HEK293 (cell line): Measurements from ENCODE around the gene CNTNAP5.

ENCODE experiments used
- CTCF ChIA-PET: fragments of 350-600 bp; formaldehyde crosslinking; extraction: SDS; loops from one replicate; lab custom pipeline; 2021; ENCODE audit warnings: antibody characterized with exemption; lab: Yijun Ruan, JAX
- POLR2A ChIA-PET: fragments of 300-600 bp; formaldehyde crosslinking; extraction: SDS; loops from one replicate; lab custom pipeline; 2020; ENCODE audit warnings: antibody characterized with exemption, inconsistent platforms; lab: Yijun Ruan, JAX
- H3K27ac ChIP-seq: fragments of 200-500 bp; sonication (Bioruptor generic); 2 replicates; pipeline ENCODE4 v1.5.1; 2014; ENCODE audit warnings: low read depth, low read length, control low read depth, inconsistent platforms; ENCODE audit errors: extremely low read depth
- H3K36me3 ChIP-seq, 2 experiments: fragments of 200-500 bp in 1 of 2; sonication (Bioruptor generic) in 1 of 2; 1 replicate in 1 of 2; 2 replicates in 1 of 2; pipeline ENCODE4 v1.5.1; 2014 to 2017; ENCODE audit warnings: inconsistent platforms in 2 of 2, low read length in 2 of 2; ENCODE audit not compliant: control insufficient read depth in 2 of 2, insufficient read depth in 1 of 2
- H3K4me1 ChIP-seq: fragments of 200-500 bp; sonication (Bioruptor generic); 2 replicates; pipeline ENCODE4 v1.5.1; 2014; ENCODE audit warnings: mild to moderate bottlenecking, low read length, inconsistent platforms; ENCODE audit not compliant: control insufficient read depth, insufficient read depth
- H3K4me3 ChIP-seq: 2 replicates; pipeline ENCODE4 v1.5.1; 2011; ENCODE audit warnings: low read depth, mild to moderate bottlenecking, control low read depth, low read length, moderate library complexity
- H3K9me3 ChIP-seq: fragments of 200-500 bp; sonication (Bioruptor generic); 2 replicates; pipeline ENCODE4 v1.5.1; 2014; ENCODE audit warnings: low read depth, low read length, inconsistent platforms; ENCODE audit not compliant: control insufficient read depth, insufficient read depth
- BCL11A ChIP-seq: fragments of 450-650 bp; formaldehyde crosslinking; IDR thresholded peaks from 2 replicates; pipeline ENCODE4 v1.5.1; 2016; ENCODE audit warnings: low read depth, missing biosample characterization, missing genetic modification characterization
- EGR2 ChIP-seq: fragments of 450-650 bp; formaldehyde crosslinking; IDR thresholded peaks from 2 replicates; pipeline ENCODE4 v1.5.1; 2016; ENCODE audit warnings: low read depth, missing biosample characterization, missing genetic modification characterization
- SP2 ChIP-seq: fragments of 450-650 bp; formaldehyde crosslinking; IDR thresholded peaks from 2 replicates; pipeline ENCODE4 v1.5.1; 2016; ENCODE audit warnings: missing biosample characterization, missing genetic modification characterization
- TCF7L2 ChIP-seq: IDR thresholded peaks from 2 replicates; pipeline ENCODE4 v1.6.1; 2011; ENCODE audit warnings: low read depth, mild to moderate bottlenecking, inconsistent platforms, low read length, moderate library complexity, borderline replicate concordance
- ZBTB17 ChIP-seq: fragments of 450-650 bp; formaldehyde crosslinking; IDR thresholded peaks from 2 replicates; pipeline ENCODE4 v1.5.1; 2016; ENCODE audit warnings: missing biosample characterization, missing genetic modification characterization
- ZNF169 ChIP-seq: fragments of 450-650 bp; formaldehyde crosslinking; IDR thresholded peaks from 2 replicates; pipeline ENCODE4 v1.5.1; 2016; ENCODE audit warnings: missing biosample characterization, missing genetic modification characterization
- ZNF174 ChIP-seq: fragments of 450-650 bp; formaldehyde crosslinking; IDR thresholded peaks from 2 replicates; pipeline ENCODE4 v1.5.0; 2017; ENCODE audit warnings: missing biosample characterization, mild to moderate bottlenecking, missing genetic modification characterization
- ZNF292 ChIP-seq: fragments of 450-650 bp; formaldehyde crosslinking; IDR thresholded peaks from 2 replicates; pipeline ENCODE4 v1.5.1; 2016; ENCODE audit warnings: low read depth, missing biosample characterization, missing genetic modification characterization, borderline replicate concordance
- ZNF404 ChIP-seq: fragments of 450-650 bp; formaldehyde crosslinking; IDR thresholded peaks from 2 replicates; pipeline ENCODE4 v1.5.1; 2017; ENCODE audit warnings: missing biosample characterization, missing genetic modification characterization
- ZNF558 ChIP-seq: fragments of 450-650 bp; formaldehyde crosslinking; IDR thresholded peaks from 2 replicates; pipeline ENCODE4 v1.5.1; 2016; ENCODE audit warnings: missing biosample characterization, missing genetic modification characterization
- ZNF629 ChIP-seq: fragments of 450-650 bp; formaldehyde crosslinking; IDR thresholded peaks from 2 replicates; pipeline ENCODE4 v1.5.1; 2017; ENCODE audit warnings: missing biosample characterization, missing genetic modification characterization
- TF ChIP-seq, protein P1 (sequence below): fragments of 450-650 bp; formaldehyde crosslinking; IDR thresholded peaks from 2 replicates; pipeline ENCODE4 v1.5.1; 2016; ENCODE audit warnings: missing biosample characterization, missing genetic modification characterization
- TF ChIP-seq, protein P2 (sequence below): fragments of 450-650 bp; formaldehyde crosslinking; IDR thresholded peaks from 2 replicates; pipeline ENCODE4 v1.5.1; 2016; ENCODE audit warnings: missing biosample characterization, missing genetic modification characterization, low read depth

Gene CNTNAP5

DNA sequence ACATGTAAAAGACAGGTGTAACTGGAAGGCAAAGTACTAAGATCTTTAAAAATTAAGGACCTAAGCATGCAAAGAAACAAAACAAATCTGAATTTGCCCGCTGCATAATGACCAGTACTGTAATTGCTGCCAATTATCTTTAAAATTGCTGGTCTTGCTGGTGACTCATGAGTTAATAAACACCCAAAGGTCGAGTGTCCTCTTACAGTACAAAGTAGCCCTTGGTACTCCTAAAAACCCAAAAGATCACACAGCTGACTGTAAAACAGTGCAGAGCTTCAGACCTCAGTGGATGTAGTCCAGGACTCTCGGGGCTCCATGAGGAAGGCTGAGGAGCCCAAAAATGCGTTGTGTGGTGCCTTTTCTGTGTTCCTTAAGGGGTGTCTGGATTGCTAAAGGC is 308.7 kb downstream of the CNTNAP5 start:
- H3K9me3 ChIP-seq: no peaks in the 10 kb centered on the region
- ChIA-PET CTCF (no interaction called here), POLR2A (no interaction called here)
- no peak overlapping the region for H3K27ac ChIP-seq
- H3K4me1 ChIP-seq: no peaks in the 10 kb centered on the region
- TF ChIP-seq ZBTB17 (tag by site-specific recombination): no peak
- H3K4me3 ChIP-seq: no peak overlapping the region
- H3K36me3 ChIP-seq: no peaks in the 10 kb centered on the region

DNA sequence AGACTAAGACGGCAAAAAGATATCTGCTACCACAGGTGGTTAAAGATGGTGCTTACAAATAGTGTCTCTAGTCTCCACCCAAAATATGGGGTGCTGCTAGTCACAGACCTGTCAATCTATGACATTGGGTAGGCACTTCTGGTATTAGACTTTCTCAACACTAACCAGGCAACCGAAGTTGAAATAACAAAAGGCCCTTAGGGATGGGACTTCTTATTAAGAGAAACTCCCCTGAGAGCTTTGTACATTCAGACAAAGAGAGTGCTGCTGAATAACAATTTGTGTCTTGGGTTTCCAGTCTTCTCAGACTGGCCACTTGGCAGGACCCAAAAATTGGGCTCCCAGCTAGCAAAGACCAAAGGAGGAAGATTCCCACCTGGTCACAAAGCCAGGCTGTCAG is 310.0 kb downstream of the CNTNAP5 start:
- Histone ChIP-seq H3K4me1 (no peaks in the 10 kb centered on the region), H3K27ac (no peak overlapping the region), H3K4me3 (no peak overlapping the region), H3K9me3 (no peaks in the 10 kb centered on the region), H3K36me3 (no peaks in the 10 kb centered on the region)
- CTCF ChIA-PET: no interaction called here
- TF ChIP-seq ZNF174 (tag by site-specific recombination) (no peak), SP2 (tag by site-specific recombination) (no peak), TCF7L2 (no peak), BCL11A (tag by site-specific recombination) (no peak)
- TF ChIP-seq, all 188 proteins: peak for 0
- POLR2A ChIA-PET: no interaction called here

DNA sequence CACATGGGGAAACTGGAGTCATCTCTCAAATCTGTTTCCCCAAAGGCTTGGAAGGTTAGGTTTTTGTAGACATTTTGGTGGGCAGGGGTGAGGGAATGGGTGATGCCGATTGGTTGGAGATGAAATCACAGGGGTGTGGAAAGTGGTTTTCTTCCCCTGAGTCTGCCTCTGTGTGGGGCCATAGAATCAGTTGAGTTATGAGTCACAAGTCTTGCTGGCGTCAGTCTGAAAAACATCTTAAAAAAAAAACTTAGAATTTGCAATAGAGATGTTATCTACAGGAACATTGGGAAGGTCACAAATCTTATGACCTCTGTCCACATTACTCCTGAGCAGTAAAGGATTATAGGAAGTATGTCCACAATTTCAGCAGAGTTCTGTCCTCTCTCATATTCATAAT is 314.6 kb downstream of the CNTNAP5 start:
- no peaks in the 10 kb centered on the region for H3K9me3 ChIP-seq
- CTCF ChIA-PET: interaction anchor here (0.6 kb wide), 1 partner anchor 119 kb away, joined by 3 read pairs; no protein-coding TSS in a partner anchor
- TF ChIP-seq EGR2 (no peak), ZNF558 (tag by site-specific recombination) (no peak), ZNF169 (tag by site-specific recombination) (no peak), ZNF404 (tag by site-specific recombination) (no peak), ZNF292 (tag by site-specific recombination) (no peak), ZNF629 (tag by site-specific recombination) (no peak)
- TF ChIP-seq, protein P1, sequence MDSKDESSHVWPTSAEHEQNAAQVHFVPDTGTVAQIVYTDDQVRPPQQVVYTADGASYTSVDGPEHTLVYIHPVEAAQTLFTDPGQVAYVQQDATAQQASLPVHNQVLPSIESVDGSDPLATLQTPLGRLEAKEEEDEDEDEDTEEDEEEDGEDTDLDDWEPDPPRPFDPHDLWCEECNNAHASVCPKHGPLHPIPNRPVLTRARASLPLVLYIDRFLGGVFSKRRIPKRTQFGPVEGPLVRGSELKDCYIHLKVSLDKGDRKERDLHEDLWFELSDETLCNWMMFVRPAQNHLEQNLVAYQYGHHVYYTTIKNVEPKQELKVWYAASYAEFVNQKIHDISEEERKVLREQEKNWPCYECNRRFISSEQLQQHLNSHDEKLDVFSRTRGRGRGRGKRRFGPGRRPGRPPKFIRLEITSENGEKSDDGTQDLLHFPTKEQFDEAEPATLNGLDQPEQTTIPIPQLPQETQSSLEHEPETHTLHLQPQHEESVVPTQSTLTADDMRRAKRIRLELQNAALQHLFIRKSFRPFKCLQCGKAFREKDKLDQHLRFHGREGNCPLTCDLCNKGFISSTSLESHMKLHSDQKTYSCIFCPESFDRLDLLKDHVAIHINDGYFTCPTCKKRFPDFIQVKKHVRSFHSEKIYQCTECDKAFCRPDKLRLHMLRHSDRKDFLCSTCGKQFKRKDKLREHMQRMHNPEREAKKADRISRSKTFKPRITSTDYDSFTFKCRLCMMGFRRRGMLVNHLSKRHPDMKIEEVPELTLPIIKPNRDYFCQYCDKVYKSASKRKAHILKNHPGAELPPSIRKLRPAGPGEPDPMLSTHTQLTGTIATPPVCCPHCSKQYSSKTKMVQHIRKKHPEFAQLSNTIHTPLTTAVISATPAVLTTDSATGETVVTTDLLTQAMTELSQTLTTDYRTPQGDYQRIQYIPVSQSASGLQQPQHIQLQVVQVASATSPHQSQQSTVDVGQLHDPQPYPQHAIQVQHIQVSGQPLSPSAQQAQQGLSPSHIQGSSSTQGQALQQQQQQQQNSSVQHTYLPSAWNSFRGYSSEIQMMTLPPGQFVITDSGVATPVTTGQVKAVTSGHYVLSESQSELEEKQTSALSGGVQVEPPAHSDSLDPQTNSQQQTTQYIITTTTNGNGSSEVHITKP (tag by site-specific recombination): no peak
- TF ChIP-seq, protein P2, sequence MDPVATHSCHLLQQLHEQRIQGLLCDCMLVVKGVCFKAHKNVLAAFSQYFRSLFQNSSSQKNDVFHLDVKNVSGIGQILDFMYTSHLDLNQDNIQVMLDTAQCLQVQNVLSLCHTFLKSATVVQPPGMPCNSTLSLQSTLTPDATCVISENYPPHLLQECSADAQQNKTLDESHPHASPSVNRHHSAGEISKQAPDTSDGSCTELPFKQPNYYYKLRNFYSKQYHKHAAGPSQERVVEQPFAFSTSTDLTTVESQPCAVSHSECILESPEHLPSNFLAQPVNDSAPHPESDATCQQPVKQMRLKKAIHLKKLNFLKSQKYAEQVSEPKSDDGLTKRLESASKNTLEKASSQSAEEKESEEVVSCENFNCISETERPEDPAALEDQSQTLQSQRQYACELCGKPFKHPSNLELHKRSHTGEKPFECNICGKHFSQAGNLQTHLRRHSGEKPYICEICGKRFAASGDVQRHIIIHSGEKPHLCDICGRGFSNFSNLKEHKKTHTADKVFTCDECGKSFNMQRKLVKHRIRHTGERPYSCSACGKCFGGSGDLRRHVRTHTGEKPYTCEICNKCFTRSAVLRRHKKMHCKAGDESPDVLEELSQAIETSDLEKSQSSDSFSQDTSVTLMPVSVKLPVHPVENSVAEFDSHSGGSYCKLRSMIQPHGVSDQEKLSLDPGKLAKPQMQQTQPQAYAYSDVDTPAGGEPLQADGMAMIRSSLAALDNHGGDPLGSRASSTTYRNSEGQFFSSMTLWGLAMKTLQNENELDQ: no peak

More for the DNA sequence above, 314.6 kb downstream of the CNTNAP5 start:
- no peaks in the 10 kb centered on the region for H3K4me1 ChIP-seq
- no peak overlapping the region for H3K27ac ChIP-seq
- H3K4me3 ChIP-seq: no peak overlapping the region
- POLR2A ChIA-PET: no interaction called here
- no peaks in the 10 kb centered on the region for H3K36me3 ChIP-seq
